MM.1S (cell line): Measurements from ENCODE around the gene ADCY9.

Source experiments
- EZH2 ChIP-seq: fragments of 300-600 bp; sonication (generic); optimal IDR thresholded peaks from 2 replicates; pipeline ENCODE3; 2017; ENCODE audit warnings: low read depth, mild to moderate bottlenecking, antibody characterized with exemption, low read length, mixed read lengths
- EZH2phosphoT487 ChIP-seq: fragments of 300-600 bp; sonication (generic); IDR thresholded peaks from 2 replicates; pipeline ENCODE4 v1.6.1; 2018; ENCODE audit warnings: antibody characterized with exemption, low read length
- TF ChIP-seq, protein P1 (sequence below): fragments of 300-600 bp; sonication (generic); IDR thresholded peaks from 2 replicates; pipeline ENCODE4 v1.5.1; 2016; ENCODE audit warnings: antibody characterized with exemption, low read length, mixed read lengths

DNA sequence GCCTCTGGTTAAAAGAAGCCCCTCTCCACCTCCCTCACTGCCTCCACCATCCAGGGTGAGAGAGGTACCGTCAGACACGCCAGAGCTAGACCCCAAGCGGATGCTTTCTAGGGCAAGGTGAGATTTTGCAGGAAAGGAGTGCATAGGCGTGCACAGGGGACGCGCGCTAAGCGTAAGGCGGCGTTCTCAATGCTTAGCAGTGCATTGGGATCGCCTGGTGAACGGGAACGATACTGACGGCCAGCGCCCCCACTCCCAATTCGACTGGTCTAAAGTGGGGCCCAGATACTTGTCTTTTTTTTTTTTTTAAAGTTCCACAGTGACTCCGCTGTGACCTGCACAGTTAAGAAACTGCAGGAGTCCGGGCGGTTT is 177.8 kb downstream of the ADCY9 start:
- TF ChIP-seq, protein P1, sequence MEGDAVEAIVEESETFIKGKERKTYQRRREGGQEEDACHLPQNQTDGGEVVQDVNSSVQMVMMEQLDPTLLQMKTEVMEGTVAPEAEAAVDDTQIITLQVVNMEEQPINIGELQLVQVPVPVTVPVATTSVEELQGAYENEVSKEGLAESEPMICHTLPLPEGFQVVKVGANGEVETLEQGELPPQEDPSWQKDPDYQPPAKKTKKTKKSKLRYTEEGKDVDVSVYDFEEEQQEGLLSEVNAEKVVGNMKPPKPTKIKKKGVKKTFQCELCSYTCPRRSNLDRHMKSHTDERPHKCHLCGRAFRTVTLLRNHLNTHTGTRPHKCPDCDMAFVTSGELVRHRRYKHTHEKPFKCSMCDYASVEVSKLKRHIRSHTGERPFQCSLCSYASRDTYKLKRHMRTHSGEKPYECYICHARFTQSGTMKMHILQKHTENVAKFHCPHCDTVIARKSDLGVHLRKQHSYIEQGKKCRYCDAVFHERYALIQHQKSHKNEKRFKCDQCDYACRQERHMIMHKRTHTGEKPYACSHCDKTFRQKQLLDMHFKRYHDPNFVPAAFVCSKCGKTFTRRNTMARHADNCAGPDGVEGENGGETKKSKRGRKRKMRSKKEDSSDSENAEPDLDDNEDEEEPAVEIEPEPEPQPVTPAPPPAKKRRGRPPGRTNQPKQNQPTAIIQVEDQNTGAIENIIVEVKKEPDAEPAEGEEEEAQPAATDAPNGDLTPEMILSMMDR: no peak
- TF ChIP-seq EZH2phosphoT487 (no peak), EZH2 (no peak)
